KMS-11 (cell line): ENCODE results near the gene IRF4.

Experiments used
- H2AFZ ChIP-seq: fragments of 200-600 bp; sonication (generic); 2 replicates; pipeline ENCODE4 v1.6.1; 2016; ENCODE audit warnings: antibody characterized with exemption, mixed run types, low read depth
- H3K27ac ChIP-seq: fragments of 200-600 bp; sonication (generic); 2 replicates; pipeline ENCODE4 v1.6.1; 2016; ENCODE audit warnings: mild to moderate bottlenecking, mixed run types
- H3K27me3 ChIP-seq: fragments of 200-600 bp; sonication (generic); 2 replicates; pipeline ENCODE4 v1.6.1; 2017; ENCODE audit warnings: mild to moderate bottlenecking, low read depth, mixed run types, moderate library complexity; ENCODE audit not compliant: insufficient read depth
- H3K36me3 ChIP-seq: fragments of 200-600 bp; sonication (generic); 2 replicates; pipeline ENCODE4 v1.6.1; 2017; ENCODE audit warnings: mild to moderate bottlenecking, mixed run types; ENCODE audit not compliant: insufficient read depth
- H3K4me1 ChIP-seq: fragments of 200-600 bp; sonication (generic); 2 replicates; pipeline ENCODE4 v1.6.1; 2016; ENCODE audit warnings: mild to moderate bottlenecking, low read depth, mixed run types; ENCODE audit not compliant: poor library complexity, severe bottlenecking
- H3K4me2 ChIP-seq: fragments of 200-600 bp; sonication (generic); 2 replicates; pipeline ENCODE4 v1.7.0; 2016; ENCODE audit warnings: mild to moderate bottlenecking, mixed run types
- H3K4me3 ChIP-seq: fragments of 200-600 bp; sonication (generic); IDR thresholded peaks from 2 replicates; pipeline ENCODE4 v1.6.1; 2017; ENCODE audit warnings: low read depth, low read length, mixed read lengths; ENCODE audit not compliant: insufficient read depth
- H3K79me2 ChIP-seq: fragments of 200-600 bp; sonication (generic); 2 replicates; pipeline ENCODE4 v1.6.1; 2016; ENCODE audit warnings: low read depth, mixed run types; ENCODE audit not compliant: insufficient read depth
- H3K9ac ChIP-seq: fragments of 200-600 bp; sonication (generic); 2 replicates; pipeline ENCODE4 v1.6.1; 2016; ENCODE audit warnings: mild to moderate bottlenecking, mixed run types
- H4K20me1 ChIP-seq: fragments of 200-600 bp; sonication (generic); 2 replicates; pipeline ENCODE4 v1.6.1; 2016; ENCODE audit warnings: mild to moderate bottlenecking, mixed run types; ENCODE audit not compliant: insufficient read depth
- TF ChIP-seq, protein P1 (sequence below): fragments of 200-600 bp; sonication (generic); conservative IDR thresholded peaks from 2 replicates; pipeline ENCODE4 v1.6.1; 2017; ENCODE audit warnings: low read depth, mild to moderate bottlenecking, antibody characterized with exemption, low read length, moderate library complexity, mixed read lengths

IRF4 gene

DNA sequence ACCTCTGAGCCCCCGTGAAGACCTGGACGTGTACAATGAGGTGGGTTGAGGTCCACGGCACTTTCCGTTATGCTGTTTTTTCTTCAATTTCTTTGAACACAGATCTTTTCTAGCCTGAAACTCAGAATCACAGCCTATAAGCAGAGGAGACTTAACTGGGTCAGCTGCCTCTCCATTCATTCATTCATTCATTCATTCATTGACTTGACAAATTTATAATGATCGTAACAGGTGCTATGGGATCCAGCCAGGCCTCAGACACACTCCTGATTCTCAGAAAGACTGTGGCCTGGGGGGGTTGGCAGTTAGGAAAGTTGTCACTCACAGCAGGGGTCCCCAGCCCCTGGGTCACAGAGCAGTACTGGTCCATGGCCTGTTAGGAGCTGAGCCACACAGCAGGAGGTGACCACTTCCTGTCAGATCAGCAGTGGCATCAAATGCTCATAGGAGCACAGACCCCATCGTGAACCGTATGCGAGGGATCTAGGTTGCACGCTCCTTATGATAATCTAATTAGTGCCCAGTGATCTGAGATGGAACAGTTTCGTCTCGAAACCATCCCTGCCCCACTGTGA is 38.6 kb upstream of the IRF4 start:
- TF ChIP-seq, protein P1, sequence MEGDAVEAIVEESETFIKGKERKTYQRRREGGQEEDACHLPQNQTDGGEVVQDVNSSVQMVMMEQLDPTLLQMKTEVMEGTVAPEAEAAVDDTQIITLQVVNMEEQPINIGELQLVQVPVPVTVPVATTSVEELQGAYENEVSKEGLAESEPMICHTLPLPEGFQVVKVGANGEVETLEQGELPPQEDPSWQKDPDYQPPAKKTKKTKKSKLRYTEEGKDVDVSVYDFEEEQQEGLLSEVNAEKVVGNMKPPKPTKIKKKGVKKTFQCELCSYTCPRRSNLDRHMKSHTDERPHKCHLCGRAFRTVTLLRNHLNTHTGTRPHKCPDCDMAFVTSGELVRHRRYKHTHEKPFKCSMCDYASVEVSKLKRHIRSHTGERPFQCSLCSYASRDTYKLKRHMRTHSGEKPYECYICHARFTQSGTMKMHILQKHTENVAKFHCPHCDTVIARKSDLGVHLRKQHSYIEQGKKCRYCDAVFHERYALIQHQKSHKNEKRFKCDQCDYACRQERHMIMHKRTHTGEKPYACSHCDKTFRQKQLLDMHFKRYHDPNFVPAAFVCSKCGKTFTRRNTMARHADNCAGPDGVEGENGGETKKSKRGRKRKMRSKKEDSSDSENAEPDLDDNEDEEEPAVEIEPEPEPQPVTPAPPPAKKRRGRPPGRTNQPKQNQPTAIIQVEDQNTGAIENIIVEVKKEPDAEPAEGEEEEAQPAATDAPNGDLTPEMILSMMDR = no peak
- H3K4me3 ChIP-seq = no peak overlapping the region
- peaks cover 10% of the 10 kb centered on the region for H3K4me1 ChIP-seq
- no peaks in the 10 kb centered on the region for H3K27me3 ChIP-seq
- H4K20me1 ChIP-seq = no peaks in the 10 kb centered on the region
- no peak overlapping the region for H3K27ac ChIP-seq
- no peak overlapping the region for H2AFZ ChIP-seq
- no peak overlapping the region for H3K4me2 ChIP-seq
- no peak overlapping the region for H3K9ac ChIP-seq
- peaks cover 8% of the 10 kb centered on the region; the same call in 1 of the 2 replicates for H3K36me3 ChIP-seq
- no peaks in the 10 kb centered on the region for H3K79me2 ChIP-seq

DNA sequence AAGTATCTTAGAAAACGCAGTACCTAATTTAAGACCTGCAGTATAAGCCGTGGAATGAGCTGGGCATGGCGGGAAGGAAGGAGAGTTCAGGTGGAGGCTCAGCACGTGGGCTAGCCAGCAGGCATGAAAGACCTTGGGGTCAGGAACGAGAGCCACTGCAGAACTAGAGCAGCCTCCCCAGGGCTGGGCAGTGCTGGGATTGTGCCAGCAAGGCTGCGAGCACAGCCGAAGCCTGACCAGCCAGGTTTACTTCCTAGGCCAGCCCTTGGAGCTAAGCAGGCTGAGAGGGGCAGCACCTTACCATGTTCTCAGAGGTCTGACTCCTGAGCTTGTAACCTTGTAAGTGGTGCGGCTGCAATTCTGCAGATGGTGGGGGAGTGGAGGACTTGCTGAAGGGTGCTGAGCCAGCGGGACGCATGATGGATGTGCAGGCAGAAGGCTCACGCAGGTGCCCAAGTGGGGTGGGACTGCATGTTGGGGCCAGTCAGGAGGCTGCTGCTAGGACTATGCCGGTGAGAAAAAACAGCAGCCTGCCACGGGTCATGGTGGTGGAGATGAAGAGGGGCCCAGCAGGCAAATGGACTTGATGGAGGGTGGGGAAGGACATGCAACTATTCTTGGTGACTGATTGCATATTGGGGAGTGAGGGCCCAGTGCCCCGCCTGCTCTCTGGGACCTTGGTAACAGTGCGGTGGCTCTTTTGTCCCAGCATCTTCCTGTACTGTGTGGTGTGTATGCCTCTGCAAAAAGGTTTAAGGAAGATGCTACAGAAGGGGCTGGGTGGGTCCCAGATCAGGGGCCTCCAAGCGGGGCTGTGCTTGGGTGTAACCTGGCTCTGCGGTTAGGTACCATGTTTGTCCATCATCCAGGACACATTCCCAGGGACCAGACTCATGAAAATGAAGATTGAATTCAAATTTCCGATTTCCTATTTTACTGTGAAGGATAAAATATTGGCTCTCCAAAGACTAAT is 37.6 kb upstream of the IRF4 start:
- H3K9ac ChIP-seq = no peak overlapping the region
- no peaks in the 10 kb centered on the region for H3K79me2 ChIP-seq
- no peak overlapping the region for H3K27ac ChIP-seq
- H3K27me3 ChIP-seq = no peaks in the 10 kb centered on the region
- H3K36me3 ChIP-seq = peaks cover 1% of the 10 kb centered on the region; the same call in 1 of the 2 replicates
- no peak overlapping the region for H2AFZ ChIP-seq
- no peak overlapping the region for H3K4me3 ChIP-seq
- H4K20me1 ChIP-seq = no peaks in the 10 kb centered on the region
- no peak overlapping the region for H3K4me2 ChIP-seq
- H3K4me1 ChIP-seq = peaks cover 10% of the 10 kb centered on the region
- TF ChIP-seq, protein P1 = no peak

GRCh38 chr6:354631-355280 is 36.8 kb upstream of the IRF4 start:
- Histone ChIP-seq H3K4me2 (no peak overlapping the region), H3K4me1 (peaks cover 10% of the 10 kb centered on the region), H3K4me3 (no peak overlapping the region), H2AFZ (no peak overlapping the region), H3K9ac (no peak overlapping the region), H3K27me3 (no peaks in the 10 kb centered on the region), H3K36me3 (no peaks in the 10 kb centered on the region), H3K79me2 (no peaks in the 10 kb centered on the region), H3K27ac (no peak overlapping the region), H4K20me1 (no peaks in the 10 kb centered on the region)
- TF ChIP-seq, protein P1 = no peak

GRCh38 chr6:355373-356208 is 36.0 kb upstream of the IRF4 start:
- no peaks in the 10 kb centered on the region for H3K79me2 ChIP-seq
- H3K4me2 ChIP-seq = no peak overlapping the region
- TF ChIP-seq, protein P1 = no peak
- no peak overlapping the region for H3K4me3 ChIP-seq
- no peak overlapping the region for H3K27ac ChIP-seq
- no peak overlapping the region for H3K9ac ChIP-seq
- no peaks in the 10 kb centered on the region for H3K27me3 ChIP-seq
- H3K4me1 ChIP-seq = peaks cover 10% of the 10 kb centered on the region
- no peak overlapping the region for H2AFZ ChIP-seq
- no peaks in the 10 kb centered on the region for H3K36me3 ChIP-seq
- H4K20me1 ChIP-seq = no peaks in the 10 kb centered on the region
